ENCODE data around the gene MYOF.
"Not testable (repeated sequence)": the region's sequence is repeated elsewhere in the genome, so short reads cannot be mapped to it uniquely, and the experiment has no call there.

Gene MYOF

GRCh38 chr10:93422118-93422517 lies 60.0 kb downstream of the MYOF start:
- in situ Hi-C loops (cut with HindIII; ENCODE audit: low sequenced_read_pairs), result no loop called here

GRCh38 chr10:93420944-93421825 lies 60.9 kb downstream of the MYOF start:
- DNase-seq (ENCODE audit: low read depth, low spot score), result no peak
- H3K4me3 ChIP-seq (ENCODE audit: low read depth, low read length), result no peak overlapping the region
- in situ Hi-C loops (cut with HindIII; ENCODE audit: low sequenced_read_pairs), result no loop called here
- no peak for TF ChIP-seq CTCF (IDR thresholded peaks at IDR 0.05; ENCODE audit: low read depth, low read length)

More at GRCh38 chr10:93422118-93422517, 60.0 kb downstream of the MYOF start:
- H3K4me3 ChIP-seq (ENCODE audit: low read depth, low read length), result no peak overlapping the region
- peak; percentile 38 for DNase-seq (ENCODE audit: low read depth, low spot score)
- no peak for TF ChIP-seq CTCF (IDR thresholded peaks at IDR 0.05; ENCODE audit: low read depth, low read length)

DNA sequence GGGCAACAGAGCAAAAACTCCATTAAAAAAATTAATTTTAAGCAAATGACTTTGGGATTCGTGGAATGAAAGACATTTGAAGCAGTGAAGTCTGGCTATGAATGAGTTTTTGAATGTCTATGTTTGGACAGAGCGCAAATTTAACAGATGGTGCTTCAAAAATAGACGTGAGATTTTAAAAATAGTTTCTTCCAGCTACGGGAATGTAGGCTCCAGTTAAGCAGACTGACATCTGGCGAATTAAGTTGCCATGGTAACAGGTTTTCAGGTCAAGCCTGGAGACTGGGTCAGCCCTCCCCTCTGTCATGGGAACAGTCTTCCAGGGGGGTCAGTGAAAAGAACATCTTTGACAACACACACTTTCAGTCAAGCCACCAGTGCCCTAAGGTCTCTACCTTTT lies 62.0 kb downstream of the MYOF start:
- in situ Hi-C loops (cut with HindIII; ENCODE audit: low sequenced_read_pairs), result no loop called here
- TF ChIP-seq CTCF (IDR thresholded peaks at IDR 0.05; ENCODE audit: low read depth, low read length), result no peak
- no peak for DNase-seq (ENCODE audit: low read depth, low spot score)
- H3K4me3 ChIP-seq (ENCODE audit: low read depth, low read length), result no peak overlapping the region

- DNase-seq (ENCODE audit: low read depth, low spot score); in situ Hi-C loops (cut with HindIII; ENCODE audit: low sequenced_read_pairs); H3K4me3 ChIP-seq (ENCODE audit: low read depth, low read length): not testable (repeated sequence)
Measured at GRCh38 chr10:93419016-93419415, 63.1 kb downstream of the MYOF start.

- no peak for TF ChIP-seq CTCF (IDR thresholded peaks at IDR 0.05; ENCODE audit: low read depth, low read length)
- no peak for DNase-seq (ENCODE audit: low read depth, low spot score)
- in situ Hi-C loops (cut with HindIII; ENCODE audit: low sequenced_read_pairs), result no loop called here
- no peak overlapping the region for H3K4me3 ChIP-seq (ENCODE audit: low read depth, low read length)
Measured at GRCh38 chr10:93417921-93418320, 64.2 kb downstream of the MYOF start.

DNA sequence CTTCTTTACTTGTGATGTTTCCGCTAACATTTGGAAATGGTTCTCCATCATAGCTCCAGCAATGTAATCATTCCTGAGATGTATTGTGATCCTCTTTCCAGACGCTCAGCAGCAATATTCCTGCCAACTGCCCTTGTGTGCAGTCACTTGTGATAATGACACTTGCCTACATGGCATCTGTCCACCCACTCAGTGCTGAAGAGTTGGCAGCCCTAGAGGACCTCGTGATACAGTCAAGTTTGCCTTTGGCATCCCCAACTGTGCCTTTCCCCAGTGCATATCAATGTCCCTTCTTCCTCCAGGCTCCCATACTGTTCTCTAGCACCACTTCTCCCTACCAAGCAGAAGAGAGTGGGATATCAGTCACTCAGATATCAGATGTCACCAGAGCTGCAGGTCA lies 64.9 kb downstream of the MYOF start:
- in situ Hi-C loops (cut with HindIII; ENCODE audit: low sequenced_read_pairs), result no loop called here
- no peak overlapping the region for H3K4me3 ChIP-seq (ENCODE audit: low read depth, low read length)
- no peak for TF ChIP-seq CTCF (IDR thresholded peaks at IDR 0.05; ENCODE audit: low read depth, low read length)
- no peak for DNase-seq (ENCODE audit: low read depth, low spot score)

DNA sequence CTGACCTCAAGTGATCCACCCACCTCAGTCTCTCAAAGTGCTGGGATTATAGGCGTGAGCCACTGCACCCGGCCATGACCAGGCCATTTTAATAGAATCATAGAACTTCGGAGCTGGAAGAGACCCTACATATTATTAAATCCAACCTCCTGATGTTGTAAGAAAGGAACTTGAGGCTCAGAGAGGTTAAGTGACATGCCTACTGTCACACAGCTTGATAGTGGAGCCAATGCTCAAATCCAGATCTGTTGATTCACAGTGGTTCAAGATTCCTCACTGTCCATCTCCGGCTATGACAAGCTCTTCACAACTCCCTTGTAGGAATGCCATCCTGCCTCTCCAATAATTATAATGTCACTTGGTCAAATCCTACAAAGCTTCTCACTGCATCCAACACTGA lies 65.3 kb downstream of the MYOF start:
- TF ChIP-seq CTCF (IDR thresholded peaks at IDR 0.05; ENCODE audit: low read depth, low read length), result no peak
- no peak overlapping the region for H3K4me3 ChIP-seq (ENCODE audit: low read depth, low read length)
- DNase-seq (ENCODE audit: low read depth, low spot score), result no peak
- in situ Hi-C loops (cut with HindIII; ENCODE audit: low sequenced_read_pairs), result no loop called here

All from astrocyte of the spinal cord (primary cell).